Fibroblast of mammary gland (primary cell): ENCODE measurements around the gene OR2V1.
"Not testable (repeated sequence)": the region's sequence is repeated elsewhere in the genome, so short reads cannot be mapped to it uniquely, and the experiment has no call there.

Experiments used
- DNase-seq: peaks from one replicate; pipeline ENCODE4 v3.0.0-alpha.2; 2010; ENCODE audit warnings: low read depth
- H3K4me3 ChIP-seq: 2 replicates; pipeline ENCODE4 v1.5.1; 2011; ENCODE audit warnings: low read depth, mild to moderate bottlenecking, low read length, moderate library complexity; ENCODE audit not compliant: control insufficient read depth
- CTCF ChIP-seq: conservative IDR thresholded peaks from 2 replicates; pipeline ENCODE4 v1.5.1; 2011; ENCODE audit warnings: low read depth, low read length, inconsistent platforms; ENCODE audit not compliant: control insufficient read depth, insufficient read depth

The OR2V1 gene

DNA sequence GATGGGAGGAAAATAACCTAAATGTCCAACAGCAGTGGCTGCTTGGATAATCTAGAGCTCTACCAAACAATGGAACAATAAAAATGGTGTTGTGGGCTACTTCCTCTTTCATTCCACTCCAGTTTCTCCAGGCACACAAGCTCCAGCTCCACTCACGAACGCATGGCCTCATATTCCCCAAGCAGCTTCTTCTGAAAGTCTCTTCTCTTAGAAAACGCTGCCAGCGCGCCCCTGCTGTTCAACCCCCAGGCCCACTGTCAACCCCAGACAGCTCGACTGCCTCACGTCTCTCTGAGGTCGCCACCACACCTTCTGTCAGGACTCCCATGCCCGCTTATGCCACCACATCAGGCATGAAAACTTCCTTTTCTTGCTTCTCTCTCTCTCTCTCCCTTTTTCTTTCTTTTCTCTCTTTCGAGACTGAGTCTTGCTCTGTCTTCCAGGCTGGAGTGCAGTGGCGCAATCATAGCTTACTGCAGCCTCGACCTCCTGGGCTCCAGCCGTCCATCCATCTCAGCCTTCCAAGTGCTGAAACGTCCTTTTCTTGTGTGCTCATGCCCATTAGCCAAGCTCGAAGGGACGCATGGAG lies 32.6 kb upstream of the OR2V1 start:
- peak overlapping the region; percentile 1 for H3K4me3 ChIP-seq
- no peak for DNase-seq
- no peak for TF ChIP-seq CTCF

DNA sequence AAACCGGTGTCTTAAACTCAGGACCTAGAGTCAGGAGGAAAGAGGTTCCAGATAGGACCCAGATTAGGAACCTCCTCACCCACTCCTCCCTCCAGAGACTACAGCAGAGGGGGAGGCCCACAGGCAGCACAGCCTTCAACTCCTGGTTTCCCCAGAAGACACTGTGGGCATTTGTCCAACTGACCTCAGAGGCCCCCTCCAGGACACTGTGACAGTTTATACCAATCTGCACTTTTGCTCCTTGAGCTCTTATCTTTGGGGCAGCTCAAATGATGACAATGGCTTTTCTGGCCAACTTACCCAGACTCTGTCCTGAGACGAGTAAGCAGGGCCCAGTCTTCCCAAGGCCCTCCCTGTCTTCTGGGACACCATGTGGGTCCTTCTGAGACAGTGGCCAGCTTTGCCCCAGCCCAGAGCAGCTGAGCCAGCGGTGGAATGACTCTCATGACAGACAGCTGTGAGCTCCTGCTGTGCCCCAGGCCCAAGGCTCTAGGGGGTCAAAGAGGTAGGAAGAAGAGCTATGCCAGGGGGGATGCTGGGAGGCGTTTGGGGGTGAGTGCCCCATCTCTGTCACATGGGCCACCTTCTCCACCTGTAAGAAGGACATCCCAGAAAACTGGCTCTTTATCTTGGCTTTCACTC lies 30.7 kb upstream of the OR2V1 start:
- no peak for DNase-seq
- H3K4me3 ChIP-seq, result no peak overlapping the region
- TF ChIP-seq CTCF, result no peak

DNA sequence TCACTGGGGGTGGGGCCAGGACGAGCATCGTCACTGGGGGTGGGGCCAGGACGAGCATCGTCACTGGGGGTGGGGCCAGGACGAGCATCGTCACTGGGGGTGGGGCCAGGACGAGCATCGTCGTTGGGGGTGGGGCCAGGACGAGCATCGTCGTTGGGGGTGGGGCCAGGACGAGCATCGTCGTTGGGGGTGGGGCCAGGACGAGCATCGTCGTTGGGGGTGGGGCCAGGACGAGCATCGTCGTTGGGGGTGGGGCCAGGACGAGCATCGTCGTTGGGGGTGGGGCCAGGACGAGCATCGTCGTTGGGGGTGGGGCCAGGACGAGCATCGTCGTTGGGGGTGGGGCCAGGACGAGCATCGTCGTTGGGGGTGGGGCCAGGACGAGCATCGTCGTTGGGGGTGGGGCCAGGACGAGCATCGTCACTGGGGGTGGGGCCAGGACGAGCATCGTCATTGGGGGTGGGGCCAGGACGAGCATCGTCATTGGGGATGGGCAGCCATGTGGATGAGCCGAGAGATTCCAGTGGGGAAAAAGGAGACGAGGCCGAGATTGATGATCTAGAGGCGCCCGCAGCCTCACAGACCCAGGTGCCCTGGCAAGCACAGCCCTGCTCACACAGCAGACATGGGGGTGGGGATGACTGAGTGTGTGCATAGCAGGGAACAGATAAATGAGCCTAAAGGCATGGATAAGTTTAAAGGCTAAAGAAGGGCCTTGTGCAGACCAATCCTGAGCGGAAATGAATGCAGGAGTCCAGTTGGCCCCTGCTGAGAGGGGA lies 30.0 kb upstream of the OR2V1 start:
- not testable (repeated sequence) for H3K4me3 ChIP-seq
- DNase-seq, result peak; percentile 81

DNA sequence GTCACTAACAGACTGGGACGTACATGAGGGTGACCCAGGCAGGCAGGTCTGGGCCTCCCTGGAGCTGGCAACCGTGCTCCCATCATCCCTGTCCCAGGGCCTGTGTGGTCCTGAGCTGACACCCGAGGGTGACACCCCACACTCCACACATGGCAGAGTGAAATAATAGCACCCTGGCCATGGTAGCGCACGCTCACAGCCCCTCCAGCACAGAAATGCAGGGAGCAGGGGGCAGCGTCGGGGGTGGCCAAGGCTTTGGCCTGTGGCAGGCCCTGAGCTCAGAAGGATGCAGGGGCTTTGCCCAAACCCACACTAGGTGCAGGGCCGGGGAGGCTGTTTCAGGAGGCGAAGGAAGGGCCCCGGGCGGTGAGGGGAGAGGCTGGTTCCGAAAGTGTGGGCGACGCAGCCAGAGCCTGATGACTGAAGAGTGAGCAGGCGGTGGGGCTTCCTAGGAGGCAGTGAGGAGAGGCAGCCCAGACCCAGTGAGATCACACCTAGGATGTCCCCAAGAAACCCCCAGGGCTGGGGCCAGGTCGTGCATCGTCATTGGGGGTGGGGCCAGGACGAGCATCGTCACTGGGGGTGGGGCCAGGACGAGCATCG lies 29.3 kb upstream of the OR2V1 start:
- TF ChIP-seq CTCF, result no peak
- peak; percentile 82 for DNase-seq
- peak overlapping the region; percentile 46 for H3K4me3 ChIP-seq

DNA sequence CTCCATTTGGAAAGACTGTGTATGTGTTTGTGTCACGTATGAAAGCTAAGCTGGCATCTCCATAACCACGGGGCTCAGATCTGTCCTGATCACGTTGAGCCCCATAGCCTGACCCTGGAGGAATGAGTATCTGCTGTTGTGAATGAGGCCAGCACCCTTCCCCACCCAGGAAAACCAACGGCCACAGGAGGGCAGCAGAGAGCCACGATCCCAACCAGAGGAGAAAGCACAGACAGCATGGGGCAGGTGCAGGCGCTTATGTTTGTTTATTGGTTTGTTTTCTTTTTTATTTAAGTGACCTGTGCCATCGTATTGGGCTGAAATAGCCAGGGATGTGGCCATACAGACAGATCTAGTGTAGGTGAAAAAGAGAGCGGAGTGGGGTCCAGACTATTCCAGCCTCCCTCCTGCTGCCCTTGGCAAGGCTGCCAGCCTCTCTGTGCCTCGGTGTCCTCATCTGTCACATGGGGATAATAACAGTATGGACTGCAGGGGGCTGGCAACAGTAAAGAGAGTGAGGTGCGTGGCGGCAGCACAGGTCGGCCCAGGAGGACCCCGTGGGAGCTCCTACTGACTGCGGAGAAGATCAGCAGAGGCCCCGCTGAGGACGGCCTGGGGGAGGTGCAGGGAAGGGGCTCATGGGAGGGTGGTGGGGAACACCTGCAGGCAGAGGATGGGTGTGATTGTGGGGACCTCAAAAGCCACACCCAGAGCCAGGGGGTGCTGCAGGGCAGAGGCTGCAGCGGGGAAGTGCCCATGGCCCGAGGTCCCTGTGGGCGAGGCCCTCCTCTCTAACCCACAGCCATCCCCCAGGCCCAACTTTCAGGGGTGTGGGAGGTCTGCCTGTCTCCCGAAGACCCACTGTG lies 28.6 kb upstream of the OR2V1 start:
- H3K4me3 ChIP-seq, result no peak overlapping the region
- DNase-seq, result peak; percentile 78
- peak; percentile 90 for TF ChIP-seq CTCF

DNA sequence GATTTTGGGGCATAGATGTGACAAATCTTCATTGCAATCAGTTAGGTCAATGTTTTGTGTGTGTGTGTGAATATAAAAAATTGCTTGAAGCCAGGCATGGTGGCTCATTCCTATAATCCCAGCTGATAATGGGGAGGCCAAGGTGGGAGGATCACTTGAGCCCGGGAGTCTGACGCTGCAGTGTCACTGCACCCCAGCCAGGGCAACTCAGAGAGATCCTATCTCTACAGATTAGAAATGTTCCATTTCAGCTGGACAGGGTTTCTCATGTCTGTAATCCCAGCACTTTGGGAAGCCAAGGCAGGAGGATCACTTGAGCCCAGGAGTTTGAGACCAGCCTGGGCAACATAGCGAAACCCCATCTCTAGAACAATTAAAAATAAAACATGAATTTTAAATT lies 27.9 kb upstream of the OR2V1 start:
- DNase-seq, result no peak

More for the DNA sequence above, 27.9 kb upstream of the OR2V1 start:
- TF ChIP-seq CTCF, result no peak
- no peak overlapping the region for H3K4me3 ChIP-seq
